Hippocampal formation (tissue), 2 donors: ENCODE results near the gene HMMR.
"Not testable (repeated sequence)": the region's sequence is repeated elsewhere in the genome, so short reads cannot be mapped to it uniquely, and the experiment has no call there.

ENCODE experiments used
- DNase-seq, 2 donors: peaks; one replicate each; lab custom pipeline; 2025; lab: John Stamatoyannopoulos, UW

Gene HMMR

DNA sequence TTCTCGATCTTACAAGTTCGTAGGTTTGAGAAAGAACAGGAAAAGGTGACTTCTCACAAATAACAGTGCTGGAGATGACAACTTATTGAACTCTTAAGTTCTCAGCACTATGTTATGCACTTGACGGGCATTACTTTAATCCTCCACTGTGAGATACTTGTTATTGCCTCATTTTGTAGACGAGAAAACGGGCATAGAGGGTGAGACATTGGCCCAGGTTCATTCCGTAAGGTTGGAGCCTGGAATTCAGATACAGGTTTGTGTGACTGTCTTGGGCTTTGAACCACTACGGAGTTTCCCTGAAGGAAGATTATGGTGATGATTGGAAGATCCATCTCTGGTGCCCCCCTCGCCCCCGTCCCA lies 45.6 kb downstream of the HMMR start:
- no peak for DNase-seq

DNA sequence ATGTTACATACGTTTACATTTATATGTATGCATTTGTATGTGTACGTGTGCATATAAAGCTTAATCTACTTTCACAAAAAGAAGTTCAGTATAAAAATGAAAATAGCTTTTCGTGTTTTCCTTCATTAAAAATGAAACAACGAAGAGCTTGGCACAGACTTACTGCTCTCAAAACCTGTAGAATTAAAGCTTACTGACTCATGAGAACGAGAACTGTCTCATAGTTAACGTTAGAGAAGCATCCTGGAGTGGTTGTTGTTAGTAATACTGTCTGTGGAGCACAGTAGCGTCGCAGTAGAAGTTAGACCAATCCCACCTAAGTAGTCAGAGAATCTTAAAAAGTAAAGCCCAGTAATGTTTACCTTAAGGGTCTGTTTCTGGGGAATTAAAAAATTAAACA lies 46.3 kb downstream of the HMMR start:
- DNase-seq: no peak

DNA sequence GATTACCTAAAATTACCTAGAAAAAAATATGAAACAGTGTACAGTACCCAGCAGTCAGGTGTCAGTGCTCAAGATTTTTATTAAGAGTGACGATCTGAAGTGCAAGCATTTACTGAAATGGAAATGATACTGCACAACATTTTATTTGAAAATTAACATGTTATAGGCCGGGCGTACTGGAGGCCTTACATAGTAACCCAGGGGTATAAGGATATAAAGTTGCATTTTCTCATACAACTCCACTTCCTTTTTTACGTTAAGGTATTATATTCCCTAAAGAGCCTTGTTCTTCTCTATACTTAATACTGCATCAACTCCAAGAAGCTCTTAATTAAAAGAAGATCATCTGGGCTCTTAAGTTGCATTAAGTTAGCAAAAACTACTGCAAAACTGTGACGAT lies 48.3 kb downstream of the HMMR start:
- no peak for DNase-seq

GRCh38 chr5:163509291-163509951 lies 49.0 kb downstream of the HMMR start:
- no peak for DNase-seq

DNA sequence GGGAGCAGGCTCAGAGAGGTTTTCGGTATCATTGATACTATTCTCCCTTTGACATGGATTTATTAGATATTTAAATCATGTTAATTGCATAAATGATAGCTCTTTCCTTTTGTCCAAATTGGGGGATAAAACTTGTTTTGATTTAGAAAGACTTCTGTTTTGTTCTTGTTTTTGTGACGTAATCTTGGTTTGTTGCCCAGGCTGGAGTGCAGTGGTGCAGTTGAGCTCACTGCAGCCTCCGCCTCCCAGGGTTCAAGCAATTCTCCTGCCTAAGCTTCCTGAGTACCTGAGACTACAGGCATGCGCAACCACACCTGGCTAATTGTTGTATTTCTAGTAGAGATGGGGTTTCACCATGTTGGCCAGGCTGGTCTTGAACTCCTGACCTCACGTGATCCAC lies 52.1 kb downstream of the HMMR start:
- DNase-seq: no peak

DNA sequence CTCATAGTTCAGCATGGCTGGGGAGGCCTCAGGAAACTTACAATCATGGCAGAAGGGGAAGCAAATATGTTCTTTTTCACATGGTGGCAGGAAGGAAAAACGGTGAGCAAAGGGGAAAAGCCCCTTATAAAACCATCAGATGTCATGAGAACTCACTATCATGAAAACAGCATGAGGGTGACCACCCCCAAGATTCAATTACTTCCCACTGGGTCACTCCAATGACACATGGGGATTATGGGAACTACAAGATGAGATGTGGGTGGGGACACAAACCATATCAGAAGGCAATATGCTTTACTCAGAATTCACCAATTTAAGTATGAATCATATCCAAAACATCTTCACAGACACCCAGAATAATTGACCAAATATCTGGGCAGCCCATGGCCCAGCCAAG lies 64.7 kb downstream of the HMMR start:
- DNase-seq: no peak

GRCh38 chr5:163529698-163530097 lies 69.3 kb downstream of the HMMR start:
- no peak for DNase-seq

- DNase-seq: no peak
Measured at GRCh38 chr5:163531272-163531671, 70.8 kb downstream of the HMMR start.

- no peak for DNase-seq
Measured at GRCh38 chr5:163532171-163533084, 72.0 kb downstream of the HMMR start.

DNA sequence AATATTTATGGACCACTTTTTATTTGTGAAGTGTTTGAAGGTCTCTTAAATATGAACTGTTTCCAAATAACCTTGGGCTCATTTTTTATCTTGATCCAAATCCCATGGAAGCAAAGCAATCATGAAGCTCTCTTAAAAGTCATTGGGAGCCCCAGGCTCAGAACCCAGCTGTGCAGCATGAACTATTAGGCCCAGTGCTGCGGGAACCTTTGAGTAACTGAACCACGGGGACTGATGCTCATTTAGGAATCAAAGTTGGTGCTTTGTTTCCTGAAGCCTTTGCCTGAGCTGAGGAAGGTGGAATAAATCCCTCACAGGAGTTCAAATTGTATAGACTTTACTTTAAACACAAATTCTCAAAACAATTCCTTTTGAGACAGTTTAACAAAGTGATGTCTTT lies 72.8 kb downstream of the HMMR start:
- no peak for DNase-seq

GRCh38 chr5:163534492-163535094 lies 74.2 kb downstream of the HMMR start:
- DNase-seq: no peak

DNA sequence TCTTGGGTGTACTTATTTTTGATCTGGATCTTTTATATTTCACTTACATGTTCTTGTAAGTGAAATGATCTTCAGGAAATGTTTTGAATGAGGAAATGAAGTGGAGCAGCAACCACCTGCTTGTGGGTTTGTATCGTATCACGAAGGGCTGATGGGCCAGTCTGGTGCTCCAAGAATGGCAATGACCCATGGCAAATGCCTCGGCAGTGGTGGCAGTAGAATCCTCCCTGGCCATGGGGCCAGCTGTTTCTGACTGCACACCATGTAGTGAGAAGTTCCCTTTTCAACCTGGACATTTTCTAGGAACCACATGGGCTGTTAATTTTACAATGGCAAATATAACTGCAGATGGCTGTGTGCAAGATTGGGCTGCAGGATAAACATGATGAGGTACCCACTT lies 74.9 kb downstream of the HMMR start:
- no peak for DNase-seq

DNA sequence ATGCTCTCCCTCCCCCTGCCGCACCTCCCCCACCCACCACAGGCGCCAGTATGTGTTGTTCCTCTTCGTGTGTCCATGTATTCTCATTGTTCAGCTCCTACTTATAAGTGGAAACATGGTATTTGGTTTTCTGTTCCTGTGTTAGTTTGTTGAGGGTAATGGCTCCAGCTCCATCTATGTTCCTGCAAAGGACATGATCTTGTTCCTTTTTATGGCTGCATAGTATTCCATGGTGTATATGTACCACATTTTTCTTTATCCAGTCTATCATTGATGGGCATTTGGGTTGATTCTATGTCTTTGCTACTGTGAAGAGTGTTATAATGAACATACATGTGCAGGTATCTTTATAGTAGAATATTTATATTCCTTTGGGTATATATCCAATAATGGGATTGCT lies 76.0 kb downstream of the HMMR start:
- DNase-seq: not testable (repeated sequence)

- DNase-seq: no peak
Measured at GRCh38 chr5:163540696-163541095, 80.3 kb downstream of the HMMR start.
